ENCODE data around the gene LACC1.

Gene LACC1

GRCh38 chr13:43916828-43917227, 37.1 kb downstream of the LACC1 start:
- no peak for TF ChIP-seq CREB1 (IDR thresholded peaks at IDR 0.05; ENCODE audit: low read depth)
- TF ChIP-seq USF1 (IDR thresholded peaks at IDR 0.05): no peak
- no peak for TF ChIP-seq MAX (IDR thresholded peaks at IDR 0.05)
- no peak for TF ChIP-seq REST (IDR thresholded peaks at IDR 0.05; ENCODE audit: low read depth)
- TF ChIP-seq TAF1 (IDR thresholded peaks at IDR 0.05; ENCODE audit: low read depth): no peak
- no peak for TF ChIP-seq YY1 (IDR thresholded peaks at IDR 0.05; ENCODE audit: low read depth)
- TF ChIP-seq NFIC (IDR thresholded peaks at IDR 0.05): no peak
- no peak for TF ChIP-seq FOXM1 (IDR thresholded peaks at IDR 0.05; ENCODE audit: borderline replicate concordance, low read depth)
- TF ChIP-seq RAD21 (IDR thresholded peaks at IDR 0.05; ENCODE audit: low read depth): no peak

- TF ChIP-seq RAD21 (IDR thresholded peaks at IDR 0.05; ENCODE audit: low read depth): no peak
- TF ChIP-seq TCF12 (IDR thresholded peaks at IDR 0.05; ENCODE audit: low read depth): no peak
- no peak for TF ChIP-seq CREB1 (IDR thresholded peaks at IDR 0.05; ENCODE audit: low read depth)
- TF ChIP-seq TEAD4 (IDR thresholded peaks at IDR 0.05): no peak
Observed at GRCh38 chr13:43918636-43919035, 38.9 kb downstream of the LACC1 start.

- TF ChIP-seq EP300 (IDR thresholded peaks at IDR 0.05; ENCODE audit: borderline replicate concordance) (no peak), EGR1 (IDR thresholded peaks at IDR 0.05) (no peak), ZBTB7A (IDR thresholded peaks at IDR 0.05; ENCODE audit: low read depth) (no peak), RAD21 (IDR thresholded peaks at IDR 0.05; ENCODE audit: low read depth) (no peak), TCF12 (IDR thresholded peaks at IDR 0.05; ENCODE audit: low read depth) (no peak), CEBPB (IDR thresholded peaks at IDR 0.05) (no peak), MAX (IDR thresholded peaks at IDR 0.05) (no peak), TAF1 (IDR thresholded peaks at IDR 0.05; ENCODE audit: low read depth) (no peak), FOXM1 (IDR thresholded peaks at IDR 0.05; ENCODE audit: borderline replicate concordance, low read depth) (no peak)
Observed at GRCh38 chr13:43920965-43921674, 41.4 kb downstream of the LACC1 start.

- no peak for TF ChIP-seq NFIC (IDR thresholded peaks at IDR 0.05)
- TF ChIP-seq ZBTB7A (IDR thresholded peaks at IDR 0.05; ENCODE audit: low read depth): no peak
- TF ChIP-seq CEBPB (IDR thresholded peaks at IDR 0.05): no peak
Observed at GRCh38 chr13:43924549-43925245, 45.0 kb downstream of the LACC1 start.

GRCh38 chr13:43929947-43930346, 50.2 kb downstream of the LACC1 start:
- TF ChIP-seq ZBTB7A (IDR thresholded peaks at IDR 0.05; ENCODE audit: low read depth) (no peak), CEBPB (IDR thresholded peaks at IDR 0.05) (no peak), YY1 (IDR thresholded peaks at IDR 0.05; ENCODE audit: low read depth) (no peak), NFIC (IDR thresholded peaks at IDR 0.05) (no peak), FOXM1 (IDR thresholded peaks at IDR 0.05; ENCODE audit: borderline replicate concordance, low read depth) (no peak), CREB1 (IDR thresholded peaks at IDR 0.05; ENCODE audit: low read depth) (no peak), EGR1 (IDR thresholded peaks at IDR 0.05) (no peak), USF1 (IDR thresholded peaks at IDR 0.05) (no peak), REST (IDR thresholded peaks at IDR 0.05; ENCODE audit: low read depth) (no peak), RAD21 (IDR thresholded peaks at IDR 0.05; ENCODE audit: low read depth) (no peak)

- TF ChIP-seq CREB1 (IDR thresholded peaks at IDR 0.05; ENCODE audit: low read depth) (no peak), FOXM1 (IDR thresholded peaks at IDR 0.05; ENCODE audit: borderline replicate concordance, low read depth) (no peak), EGR1 (IDR thresholded peaks at IDR 0.05) (no peak), MAX (IDR thresholded peaks at IDR 0.05) (no peak), ZBTB7A (IDR thresholded peaks at IDR 0.05; ENCODE audit: low read depth) (no peak), TCF12 (IDR thresholded peaks at IDR 0.05; ENCODE audit: low read depth) (no peak), TAF1 (IDR thresholded peaks at IDR 0.05; ENCODE audit: low read depth) (no peak), YY1 (IDR thresholded peaks at IDR 0.05; ENCODE audit: low read depth) (no peak), CEBPB (IDR thresholded peaks at IDR 0.05) (no peak), TEAD4 (IDR thresholded peaks at IDR 0.05) (no peak), REST (IDR thresholded peaks at IDR 0.05; ENCODE audit: low read depth) (no peak), NFIC (IDR thresholded peaks at IDR 0.05) (no peak), EP300 (IDR thresholded peaks at IDR 0.05; ENCODE audit: borderline replicate concordance) (no peak), USF1 (IDR thresholded peaks at IDR 0.05) (no peak), RAD21 (IDR thresholded peaks at IDR 0.05; ENCODE audit: low read depth) (no peak)
Observed at GRCh38 chr13:43933378-43933777, 53.7 kb downstream of the LACC1 start.
